HG03520 (cell line): ENCODE data around the gene PARS2.

ENCODE experiments used
- ATAC-seq: cut with Tn5 transposase; IDR thresholded peaks from one replicate; pipeline ENCODE4 v1.9.1; 2021; ENCODE audit warnings: mild to moderate bottlenecking, moderate library complexity; ENCODE audit not compliant: unreplicated experiment

The PARS2 gene

DNA sequence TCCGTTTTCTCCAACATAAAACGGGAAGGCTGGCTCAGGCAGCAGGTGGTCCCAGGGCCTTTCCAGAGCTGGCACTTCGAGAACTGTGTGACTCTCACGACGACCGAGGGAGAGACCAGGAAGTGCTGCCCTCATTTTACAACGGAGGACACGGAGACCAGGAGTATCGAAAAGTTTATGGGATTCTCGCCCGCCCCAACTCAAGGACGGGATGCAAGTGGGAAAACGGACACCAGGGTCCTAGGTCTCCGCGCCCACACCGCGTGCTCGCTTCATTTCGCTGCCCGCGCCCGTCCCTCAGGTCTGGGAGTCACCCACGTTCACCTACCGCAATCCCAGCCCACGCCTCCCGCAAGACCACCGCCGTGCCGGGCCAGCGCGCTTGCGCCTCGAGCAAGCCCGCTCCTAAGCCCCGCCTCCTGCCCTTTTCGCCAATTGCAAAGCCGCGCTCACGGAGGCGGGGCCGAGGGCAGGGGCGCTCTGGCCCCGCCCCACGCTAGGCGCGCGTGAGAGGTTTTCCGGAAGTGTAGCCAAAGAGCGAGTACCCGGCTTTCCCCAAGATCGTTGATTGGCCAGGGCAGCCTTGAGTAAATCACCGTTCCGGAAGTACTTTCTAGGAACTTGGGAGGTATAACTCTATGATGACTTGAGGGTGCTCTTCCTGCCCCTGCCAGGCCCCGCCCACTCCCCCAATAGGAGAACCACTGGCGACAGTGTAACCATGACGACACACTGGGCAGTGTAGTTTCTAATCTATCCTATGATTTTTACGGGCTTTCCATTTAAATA, at the start of gene PARS2:
Gene PARS2 (minus strand): TSS at position 391 of the 789 bp plus-strand sequence. CDS start 5,362 bp downstream, outside the sequence.
- ATAC-seq = peak; percentile 92

DNA sequence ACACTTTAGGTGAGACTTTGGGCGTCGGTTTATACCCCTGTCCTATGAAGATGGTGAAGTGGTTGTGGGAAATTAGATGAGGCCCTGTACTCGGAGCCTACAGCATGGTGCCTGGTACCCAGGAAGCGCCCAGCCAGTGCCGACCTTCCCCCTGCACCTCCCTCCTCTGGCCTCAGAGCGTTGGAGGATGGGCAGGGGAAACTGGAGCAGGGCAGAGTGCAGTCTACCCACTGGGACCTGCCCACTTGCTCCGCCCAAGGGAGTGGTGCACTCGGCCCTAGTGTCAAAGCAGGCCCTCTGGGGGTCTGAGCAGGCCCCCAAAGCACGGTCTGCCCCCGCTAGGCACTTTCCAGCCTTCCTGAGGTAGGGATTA, 49.8 kb upstream of the PARS2 start:
- ATAC-seq = no peak

DNA sequence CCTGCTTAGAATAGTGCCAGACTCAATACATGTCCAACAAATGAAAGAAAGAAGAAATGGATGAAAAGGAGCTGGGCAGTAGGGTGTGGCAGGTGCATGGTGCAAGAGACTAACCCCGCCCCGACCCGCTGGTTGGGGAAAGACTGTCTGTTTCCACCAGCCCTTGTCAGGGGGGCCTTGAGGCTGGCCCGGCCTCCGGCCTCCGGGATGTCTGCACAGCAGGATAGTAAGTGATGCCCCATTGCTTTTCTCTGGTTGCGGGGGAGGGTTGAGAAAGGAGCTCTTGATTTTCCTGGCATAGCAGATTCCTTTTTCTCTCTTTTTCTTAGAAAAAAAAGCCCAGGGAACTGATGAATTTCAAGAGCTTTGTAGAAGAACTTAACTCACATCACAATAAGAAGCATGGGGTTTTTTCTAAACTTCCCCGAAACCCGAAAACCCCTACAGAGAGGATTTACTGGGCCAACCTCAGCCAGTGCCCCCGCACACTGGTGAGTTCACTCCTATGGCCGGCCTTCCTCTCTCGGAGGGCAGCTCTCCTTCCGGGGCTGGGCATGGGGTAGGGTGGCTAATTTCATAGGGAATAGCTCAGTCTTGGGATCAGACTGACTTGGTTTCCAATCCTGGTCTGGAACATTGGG, 49.3 kb upstream of the PARS2 start:
- no peak for ATAC-seq

DNA sequence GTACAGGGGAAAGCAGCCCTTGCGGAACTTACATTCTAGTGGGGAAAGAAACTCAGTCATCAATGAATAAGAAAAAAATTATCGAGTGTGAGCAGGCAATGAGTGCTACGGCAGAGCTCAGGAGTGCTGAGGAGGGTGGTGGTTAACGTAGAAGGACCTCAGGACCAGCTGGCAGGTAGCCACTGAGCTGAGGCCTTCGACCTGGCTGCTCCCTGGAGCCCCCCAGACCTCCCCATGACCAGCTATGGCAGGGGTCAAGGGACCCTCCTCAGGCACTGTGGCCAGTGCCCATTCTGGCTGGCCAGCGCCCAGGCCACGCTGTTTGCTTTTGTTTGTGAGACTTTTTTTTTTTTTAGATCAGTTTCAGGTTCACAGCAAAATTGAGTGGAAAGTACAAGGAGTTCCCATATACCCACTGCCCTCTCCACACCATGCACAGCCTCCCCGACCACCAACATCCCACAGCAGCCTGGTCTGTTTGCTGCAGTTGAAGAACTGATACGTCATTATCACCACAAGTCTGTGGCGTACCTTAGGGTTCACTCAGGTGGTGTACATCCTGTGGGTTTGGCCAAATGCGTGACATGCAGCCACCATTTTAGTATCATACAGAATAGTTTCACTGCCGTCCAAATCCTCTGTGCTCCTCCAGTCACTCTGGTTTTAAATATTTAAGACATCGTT, 48.6 kb upstream of the PARS2 start:
- ATAC-seq = peak; percentile 53

DNA sequence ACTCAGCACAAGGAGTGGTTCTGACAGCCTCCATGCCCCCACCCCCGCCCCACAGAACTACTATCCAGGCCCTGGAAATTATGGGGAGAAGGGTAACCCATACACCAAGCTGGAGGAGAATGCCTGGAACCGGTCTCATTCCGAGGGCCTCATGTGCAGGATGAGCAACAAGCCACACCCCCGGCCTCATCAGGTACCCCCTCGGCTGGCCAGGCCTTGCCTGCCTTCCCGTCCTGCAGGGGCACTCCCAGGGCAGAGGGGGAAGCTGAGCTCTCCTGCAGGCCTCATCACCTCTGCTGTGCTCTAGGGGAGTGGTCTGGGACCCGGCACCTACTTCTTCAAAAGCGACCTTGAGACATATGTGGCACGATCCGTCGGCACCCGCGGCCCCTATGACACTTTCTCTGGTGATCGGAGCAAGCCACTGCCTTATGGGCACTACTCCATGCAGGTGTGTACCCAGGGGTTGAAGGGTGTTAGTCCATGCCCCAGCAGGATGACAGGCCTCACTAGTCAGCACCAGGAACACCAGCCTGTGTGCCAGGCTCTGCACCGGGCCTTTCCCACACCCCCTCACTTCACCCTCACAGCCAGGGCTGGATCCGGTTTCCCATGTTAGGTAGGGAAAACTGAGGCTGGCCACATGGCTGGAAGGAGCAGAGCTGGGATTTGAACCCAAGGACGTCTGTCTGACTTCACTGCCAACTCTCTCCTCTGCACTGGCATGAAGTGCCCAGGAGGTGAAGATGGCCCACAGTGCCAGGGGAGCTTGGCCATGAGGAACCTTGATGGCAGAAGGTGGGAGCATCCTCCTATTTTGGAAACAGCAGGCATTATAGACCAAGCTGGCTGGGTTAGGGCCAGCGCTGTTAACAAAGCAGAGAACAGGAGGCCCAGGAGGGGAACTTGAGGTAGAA, 47.7 kb upstream of the PARS2 start:
- ATAC-seq = no peak

DNA sequence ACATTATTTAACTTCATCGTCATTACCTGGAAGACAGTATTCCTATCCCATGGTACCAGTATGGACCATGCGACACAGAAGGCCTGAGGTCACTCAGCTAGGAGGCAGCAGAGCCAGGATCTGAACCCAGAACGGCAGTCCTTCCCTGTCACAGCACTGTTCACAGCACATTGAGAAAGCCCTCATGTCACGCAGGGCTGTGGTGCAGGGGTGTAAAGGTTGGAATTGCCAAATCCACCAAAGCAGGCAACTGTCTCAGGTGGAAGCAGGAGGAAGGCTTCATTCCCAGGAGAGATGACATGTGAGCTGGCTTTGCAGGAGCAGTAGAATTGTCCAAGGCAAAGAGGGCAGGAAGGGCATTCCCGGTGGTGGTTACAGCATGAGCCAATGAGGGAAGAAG, 46.7 kb upstream of the PARS2 start:
- no peak for ATAC-seq

DNA sequence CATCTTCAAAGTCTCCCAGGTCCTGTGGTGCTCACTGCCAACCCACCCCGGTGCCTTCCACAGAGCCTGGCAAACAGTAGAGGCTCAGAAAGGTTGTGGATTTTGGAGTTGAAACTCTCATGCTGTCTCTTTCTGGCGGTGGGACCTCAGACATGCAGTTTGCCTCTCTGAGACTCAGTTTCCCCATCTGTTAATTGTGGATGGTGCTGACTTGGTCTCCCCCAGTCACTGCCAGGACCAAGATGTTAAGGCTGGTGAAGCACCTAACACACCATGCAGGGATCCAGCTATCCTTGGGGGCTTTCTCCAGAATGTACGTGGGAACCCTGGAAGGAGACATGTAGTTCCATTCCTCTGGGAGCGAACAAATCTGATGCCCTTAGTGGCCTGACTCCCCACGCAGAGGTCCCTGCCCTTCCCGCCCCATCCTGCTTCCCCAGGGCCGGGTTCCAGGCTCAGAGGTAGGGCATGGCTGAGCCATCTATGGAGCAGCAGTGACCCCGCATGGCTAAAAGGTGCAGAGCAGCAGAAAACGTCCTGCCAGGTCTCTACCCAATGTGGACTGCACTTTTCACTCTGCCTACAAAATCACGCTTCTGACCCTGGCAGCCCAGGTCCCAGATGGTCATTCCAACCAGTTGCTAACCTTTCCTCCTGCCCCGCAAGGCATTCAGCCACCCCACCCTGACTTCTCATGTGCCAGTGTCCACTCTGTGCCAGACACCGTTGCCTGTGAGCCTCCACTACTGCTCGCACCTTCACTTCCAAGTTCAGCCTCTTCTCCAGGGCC, 46.0 kb upstream of the PARS2 start:
- no peak for ATAC-seq

DNA sequence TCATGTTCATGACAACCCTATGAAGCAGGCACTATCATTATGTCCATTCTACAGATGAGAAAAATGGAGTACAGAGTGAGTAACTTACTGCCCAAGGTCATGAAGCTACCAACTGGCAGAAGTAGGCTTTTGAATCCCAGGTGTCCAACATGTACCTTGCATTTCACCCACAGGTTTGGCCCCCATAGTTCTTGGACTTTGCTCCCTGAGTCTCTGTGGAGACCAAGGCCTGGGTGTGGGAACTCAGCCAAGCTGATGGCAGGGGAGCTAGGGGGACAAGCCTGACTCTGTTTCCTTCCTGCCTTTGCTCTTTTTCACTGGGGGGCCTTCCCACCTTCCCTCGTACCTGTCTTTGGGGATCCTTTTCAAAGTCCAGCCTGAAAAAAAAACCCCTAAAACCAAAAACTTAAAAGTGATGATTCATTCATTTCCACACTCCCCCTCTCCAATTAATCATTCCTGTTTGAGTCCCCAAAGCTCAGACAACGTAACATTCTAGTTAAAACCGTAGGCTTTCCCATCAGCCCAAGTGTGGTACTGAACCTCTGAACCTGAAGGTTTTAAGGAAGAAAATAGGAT, 45.3 kb upstream of the PARS2 start:
- no peak for ATAC-seq

DNA sequence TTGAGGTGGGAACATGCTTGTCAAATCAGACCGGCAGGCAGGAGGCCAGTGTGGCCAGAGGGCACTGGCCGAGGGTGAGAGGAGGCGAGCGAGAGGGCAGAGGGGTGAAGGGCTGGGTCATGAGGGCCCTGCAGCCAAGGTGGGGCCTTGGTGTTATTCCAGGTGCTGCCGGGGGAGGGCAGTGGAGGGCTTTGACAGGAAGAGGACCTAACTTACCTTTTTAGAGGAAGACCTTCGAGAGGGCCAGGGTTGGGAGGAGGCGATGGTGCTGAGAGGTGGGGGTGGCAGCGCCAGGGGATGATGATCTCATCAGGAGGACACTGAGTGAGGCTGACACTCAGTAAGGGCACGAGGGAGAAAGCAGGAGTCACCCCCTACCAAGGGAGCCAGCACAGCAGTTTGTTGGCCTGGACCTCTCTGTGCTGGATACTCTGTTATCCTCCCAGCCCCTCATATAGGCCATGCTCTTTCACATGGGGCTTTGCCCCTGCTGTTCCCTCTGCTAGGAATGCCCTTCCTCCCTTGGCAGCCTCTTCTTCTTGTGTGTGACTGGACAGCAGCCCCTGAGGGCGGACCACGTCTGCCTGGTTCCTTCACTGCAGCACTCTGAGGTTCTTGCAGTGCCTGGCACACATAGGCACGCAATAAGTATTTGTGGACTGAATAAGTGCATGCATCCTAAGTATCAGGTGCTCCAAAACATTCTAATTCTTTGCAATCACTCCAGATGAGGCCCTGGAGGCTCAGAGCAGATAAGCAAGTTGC, 44.3 kb upstream of the PARS2 start:
- no peak for ATAC-seq

DNA sequence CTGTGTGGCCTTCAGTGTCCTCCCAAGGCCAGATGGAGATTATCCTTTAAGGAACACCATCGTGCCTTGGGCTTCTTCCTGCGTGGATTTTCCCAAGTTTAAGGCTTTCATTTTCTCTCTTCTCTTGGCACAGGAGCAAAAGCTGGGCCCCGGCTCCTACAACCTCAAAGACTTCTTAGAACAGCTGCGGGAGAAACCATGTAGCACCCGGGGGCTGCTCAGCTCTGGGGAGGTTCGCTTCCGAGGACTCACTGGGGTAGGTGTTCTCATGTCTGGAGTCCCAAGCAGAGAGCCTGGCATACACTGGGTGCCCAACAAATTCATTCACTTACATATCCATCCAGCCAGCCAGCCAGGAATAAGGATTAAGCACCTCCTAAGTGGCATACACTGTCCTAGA, 43.4 kb upstream of the PARS2 start:
- no peak for ATAC-seq

DNA sequence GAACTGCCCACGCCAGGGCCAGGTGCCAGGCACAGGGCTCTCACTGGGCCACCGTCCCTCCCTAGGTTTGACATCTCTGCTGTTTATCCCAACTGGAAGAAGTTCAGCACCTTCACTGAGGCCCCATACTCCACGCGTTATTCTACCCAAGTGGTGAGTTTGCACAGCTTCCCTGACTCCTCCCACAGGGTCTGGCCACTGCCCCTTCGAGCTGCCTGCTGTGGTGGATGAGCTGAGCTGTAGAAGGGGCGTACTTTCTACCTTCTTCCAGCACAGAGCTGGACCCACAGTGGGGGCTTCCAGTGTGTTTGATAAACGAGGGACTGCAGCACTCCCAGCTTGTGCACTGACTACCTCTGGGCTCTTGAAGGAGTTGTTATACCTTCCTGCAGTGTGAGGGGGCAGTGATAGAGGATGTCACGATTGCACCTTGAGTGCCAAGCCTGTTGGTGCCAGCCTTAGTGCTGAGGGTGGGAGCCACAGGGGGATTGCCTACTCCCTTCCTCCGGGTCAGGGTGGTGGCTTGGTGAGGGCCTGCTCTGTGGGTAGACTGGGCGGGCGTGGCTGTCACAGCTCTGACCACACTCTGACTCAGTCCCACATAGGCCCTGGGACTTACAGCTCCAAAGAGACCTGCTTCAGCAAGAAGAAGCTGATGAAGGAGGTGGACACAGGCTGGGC, 42.7 kb upstream of the PARS2 start:
- ATAC-seq = no peak

DNA sequence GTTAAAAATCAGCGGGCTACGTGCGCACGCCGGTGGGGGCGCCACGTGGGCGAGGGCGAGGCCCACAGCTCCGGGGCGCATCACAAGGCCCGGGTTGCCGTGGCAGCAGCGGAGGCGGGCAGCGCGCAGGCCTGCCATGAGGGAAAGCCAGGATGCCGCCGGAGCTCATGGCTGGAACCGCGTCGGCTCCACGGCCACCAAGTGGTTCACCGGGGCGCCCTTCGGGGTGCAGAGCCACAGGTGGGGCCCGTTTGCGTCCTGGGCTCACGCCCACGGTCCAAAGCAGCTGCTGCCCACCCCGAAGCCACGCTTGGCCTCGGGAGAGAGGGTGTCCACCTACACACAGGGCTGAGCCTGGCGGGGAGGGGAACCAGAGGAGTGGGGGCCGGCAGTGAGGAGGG, 41.7 kb upstream of the PARS2 start:
- no peak for ATAC-seq

DNA sequence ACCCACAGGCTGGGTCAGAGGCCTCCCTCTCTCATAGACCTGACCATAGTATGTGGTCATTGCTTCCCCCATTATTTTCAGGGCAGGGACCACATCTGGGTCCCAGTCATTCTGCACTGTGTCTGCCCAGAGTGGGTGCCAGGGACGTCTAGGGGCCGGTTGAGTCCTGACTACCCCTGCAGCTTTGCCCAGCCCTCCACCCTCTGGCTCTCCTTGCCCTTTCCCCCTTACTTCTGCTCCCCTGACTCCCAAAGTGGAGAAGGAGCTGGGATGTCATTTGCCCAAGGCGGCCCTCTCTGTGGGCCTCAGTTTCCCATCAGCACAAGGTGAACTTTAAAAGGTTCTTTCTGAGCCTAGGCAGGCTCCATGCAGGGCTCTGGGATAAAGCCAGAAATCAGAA, 41.1 kb upstream of the PARS2 start:
- no peak for ATAC-seq

DNA sequence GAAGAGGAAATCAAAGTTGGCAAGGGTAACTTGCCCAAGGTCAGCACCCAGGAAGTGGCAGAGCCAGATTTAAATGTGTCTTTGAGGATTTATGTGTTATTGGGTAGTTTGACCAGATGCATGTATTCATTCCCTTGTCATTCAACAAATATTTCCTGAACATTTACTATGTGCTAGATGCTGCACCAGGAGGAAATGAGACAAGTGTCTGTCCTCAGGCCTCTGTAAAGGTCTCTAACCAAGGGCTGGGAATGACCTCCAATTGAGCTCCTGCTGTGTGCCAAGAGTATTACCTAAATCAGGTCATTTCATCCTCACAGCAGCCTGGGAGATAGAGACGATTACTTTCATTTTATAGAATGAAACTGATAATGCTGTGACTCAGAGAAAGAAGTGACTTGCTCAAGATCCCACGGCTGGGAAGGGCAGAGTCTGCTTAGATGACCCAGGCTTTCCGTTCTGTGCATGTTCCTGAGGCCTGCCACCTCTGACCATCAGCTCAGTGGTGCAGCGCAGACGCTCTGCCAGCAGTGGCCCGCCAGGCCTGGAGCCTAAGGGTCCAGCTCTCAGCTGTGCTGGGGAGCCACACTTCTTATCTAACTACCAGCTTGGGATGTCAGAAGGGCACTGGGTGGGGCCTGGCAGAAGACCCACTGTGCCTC, 40.3 kb upstream of the PARS2 start:
- no peak for ATAC-seq

DNA sequence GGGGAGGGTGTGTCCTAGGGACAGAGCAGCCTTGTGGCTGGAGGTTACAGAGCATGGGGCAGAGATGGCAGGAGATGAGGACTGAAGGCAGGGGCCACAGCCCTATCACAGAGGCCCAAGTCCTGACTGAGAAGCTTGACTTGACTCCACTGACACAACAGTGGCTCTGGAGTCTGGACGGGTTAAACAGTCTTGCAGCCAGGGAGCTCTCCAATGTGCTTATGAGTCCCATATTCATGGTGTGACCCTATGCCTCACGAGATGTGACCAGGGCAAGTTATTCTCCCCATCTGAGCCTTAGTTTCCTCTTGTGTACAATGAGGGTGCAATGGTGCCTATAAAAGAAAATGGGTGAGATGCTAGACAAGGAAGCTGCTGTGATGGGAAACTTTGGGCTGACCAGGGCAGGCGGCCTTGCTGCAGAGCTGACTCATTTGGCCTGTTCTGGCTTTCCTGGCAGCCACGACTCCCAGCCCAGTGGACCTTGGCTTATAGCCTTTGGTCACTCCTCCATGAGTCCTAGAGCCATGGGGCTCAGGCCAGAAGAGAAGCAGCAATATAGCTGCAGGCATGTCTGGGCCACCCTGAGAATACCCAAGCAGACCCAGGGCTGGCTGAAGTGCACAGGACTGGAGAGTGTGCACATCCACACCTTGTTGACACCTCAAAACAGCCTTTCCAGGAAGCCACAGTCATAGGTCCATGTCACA, 39.6 kb upstream of the PARS2 start:
- ATAC-seq = no peak

DNA sequence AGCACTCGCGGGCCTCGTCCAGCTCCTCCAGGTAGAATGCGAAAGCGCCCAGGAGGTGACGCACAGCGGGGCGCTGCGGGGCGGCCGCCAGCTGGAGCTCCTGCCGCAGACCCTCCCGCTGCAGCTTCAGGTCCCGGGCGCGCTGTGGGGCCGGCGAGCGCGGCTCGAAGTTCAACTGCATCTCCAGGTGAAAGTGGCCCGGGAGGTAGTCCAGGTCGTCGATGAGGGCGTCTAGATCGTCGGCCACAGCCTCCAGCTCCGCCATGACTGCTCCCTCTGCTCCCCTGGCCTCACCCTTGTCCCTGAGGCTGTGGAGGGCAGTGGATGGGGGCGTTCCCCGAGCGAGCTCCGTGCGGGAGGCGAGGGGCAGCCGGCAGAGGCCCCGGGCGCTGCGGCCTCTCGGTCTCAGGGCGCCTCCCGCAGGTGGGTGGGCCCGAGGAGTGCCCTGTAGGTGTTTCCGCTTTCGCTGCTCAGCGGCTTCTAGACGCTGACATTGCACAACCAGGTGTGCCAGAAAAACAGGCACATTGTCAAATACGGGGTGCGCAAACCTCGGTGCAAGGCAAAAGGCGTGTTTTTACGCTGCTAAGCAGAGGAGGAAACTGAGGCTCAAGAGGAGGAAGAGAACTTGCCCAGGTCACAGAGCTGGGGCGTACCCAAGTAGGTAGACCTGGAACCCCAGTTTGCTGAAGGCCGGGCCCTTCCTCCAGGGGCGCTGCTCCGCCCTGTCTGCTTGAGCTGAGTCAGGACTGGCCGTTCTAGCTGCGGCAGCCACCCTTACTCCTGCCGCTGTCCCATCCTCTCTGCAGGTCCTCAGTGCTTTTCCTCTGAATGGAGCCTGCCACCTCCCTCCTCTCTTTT, 36.8 kb upstream of the PARS2 start, which contains the start of gene TTC22:
Gene TTC22 (minus strand): TSS at position 425 of the 861 bp plus-strand sequence. CDS start 160 bp downstream, at position 265.
- peak; percentile 82 for ATAC-seq
